Measurements from ENCODE around the gene ITGA5. TPM values are rescaled to one million over a fixed set of nuclear protein-coding genes. Genes with fewer than 3 reads are reported as not detected.
A peak's percentile ranks its signal among the peaks of the same experiment; 100 is the strongest.

Gene ITGA5
- polyA plus RNA-seq, 4 donors = 39.9 to 44.2 (median 43.7) TPM

DNA sequence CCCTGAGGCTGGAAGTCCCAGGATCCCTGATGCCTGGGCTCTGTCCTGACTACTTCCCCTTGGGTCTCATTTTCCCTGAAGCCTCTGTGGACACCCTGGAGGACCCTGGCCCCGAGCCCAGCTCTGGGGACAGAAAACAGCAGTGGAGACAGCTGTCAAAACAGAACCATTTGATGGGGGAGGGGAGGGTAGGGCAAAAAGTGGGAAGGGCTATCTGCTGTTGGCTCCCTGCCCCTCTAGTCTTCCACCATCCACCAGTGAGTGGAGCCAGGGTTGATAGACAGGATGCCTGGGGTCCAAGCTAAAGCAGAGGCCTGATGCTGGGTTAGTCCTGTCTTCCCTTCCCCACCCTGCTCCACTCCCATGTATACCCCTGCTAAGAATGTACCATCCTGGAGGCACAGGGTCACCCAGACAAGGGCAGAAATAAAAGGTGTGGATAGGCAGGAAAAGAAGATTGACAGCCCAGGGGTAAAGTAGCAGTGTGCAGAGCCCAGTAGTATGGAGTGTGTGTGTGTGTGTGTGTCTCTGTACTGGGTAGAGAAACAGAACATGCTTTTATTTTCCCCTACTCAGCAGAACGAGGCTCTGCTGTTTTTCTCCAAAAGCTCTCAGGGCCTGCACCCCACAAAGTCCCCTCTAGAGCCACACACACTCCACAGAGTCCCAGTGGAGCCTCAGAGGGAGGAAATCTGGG, 44.4 kb downstream of the ITGA5 start:
- no peak for DNase-seq (ENCODE audit: low read depth in 4 of 4, low spot score in 2 of 4)

DNA sequence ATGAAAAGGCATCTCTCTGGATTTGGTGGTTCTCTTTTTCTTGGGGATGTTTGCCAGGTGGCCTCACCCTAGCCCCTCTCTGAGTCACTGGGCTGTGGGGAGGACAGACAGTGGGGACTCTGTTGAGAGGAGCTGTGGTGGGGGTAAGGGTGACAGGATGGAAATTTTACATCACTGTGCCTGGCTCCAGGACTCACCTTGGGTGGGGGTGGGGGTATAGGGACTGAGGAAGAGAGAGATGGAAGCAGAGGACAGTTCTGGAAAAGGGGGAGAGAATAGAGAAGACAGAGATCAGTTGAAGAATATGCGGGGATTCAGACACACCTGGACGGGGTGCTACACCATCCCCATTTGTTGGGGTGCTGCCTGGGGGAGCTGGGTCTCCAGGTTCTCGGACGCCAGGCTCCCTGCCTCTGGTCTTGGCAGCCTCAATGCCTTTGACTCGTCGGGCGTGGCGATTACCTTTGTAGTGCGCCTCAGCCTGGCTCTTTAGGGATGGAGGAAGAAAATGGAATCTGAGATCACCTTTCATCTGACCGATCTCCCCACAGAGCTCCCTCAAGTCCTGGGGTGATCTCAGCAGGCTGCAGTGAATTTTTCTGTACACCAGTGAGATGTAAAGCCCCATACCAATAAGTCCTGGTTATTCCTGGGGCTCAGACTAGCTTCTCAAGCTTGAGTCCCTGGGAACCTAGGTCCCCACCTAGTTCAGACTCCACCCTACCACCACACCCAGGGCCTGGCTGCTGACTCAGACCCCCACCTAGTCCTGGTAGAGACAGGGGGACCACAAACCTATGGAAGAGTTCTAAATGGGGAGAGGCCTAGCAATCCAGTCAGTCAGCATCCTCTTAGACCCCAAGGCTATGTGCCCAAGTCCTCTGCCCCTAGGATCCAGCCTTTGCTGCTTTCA, 45.2 kb downstream of the ITGA5 start:
- DNase-seq (ENCODE audit: low read depth in 4 of 4, low spot score in 2 of 4) = no peak

DNA sequence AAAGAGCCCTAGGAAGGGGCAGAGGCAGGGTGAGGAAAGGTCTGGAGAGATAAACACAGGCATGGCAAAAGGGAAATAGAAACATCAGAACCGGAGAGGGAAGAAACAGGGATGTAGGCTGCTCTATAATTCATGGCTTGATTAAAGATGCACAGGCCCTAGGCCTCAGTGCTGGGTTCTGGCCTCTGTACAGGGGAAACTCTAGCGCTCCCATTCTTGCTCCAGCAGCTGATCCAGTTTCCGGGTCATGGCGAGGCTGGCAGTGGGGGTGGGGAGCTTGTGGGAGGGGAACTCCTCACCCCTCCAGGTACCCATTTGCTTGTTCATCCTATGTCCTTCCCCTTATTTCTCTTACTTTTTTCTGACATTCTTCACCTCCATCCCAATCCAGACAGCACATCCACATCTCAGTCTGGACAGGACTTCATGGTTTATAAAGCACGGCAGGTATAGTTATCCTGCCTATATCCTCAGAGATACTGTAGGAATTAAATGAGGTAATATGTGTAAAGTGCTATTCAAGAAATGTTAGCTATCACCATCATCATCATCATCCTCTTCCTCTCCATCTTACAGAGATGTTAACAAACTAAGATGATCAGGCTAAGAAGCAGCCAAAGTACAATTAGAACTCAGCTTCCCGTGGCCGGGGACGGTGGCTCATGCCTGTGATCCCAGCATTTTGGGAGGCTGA, 46.8 kb downstream of the ITGA5 start:
- no peak for DNase-seq (ENCODE audit: low read depth in 4 of 4, low spot score in 2 of 4)

DNA sequence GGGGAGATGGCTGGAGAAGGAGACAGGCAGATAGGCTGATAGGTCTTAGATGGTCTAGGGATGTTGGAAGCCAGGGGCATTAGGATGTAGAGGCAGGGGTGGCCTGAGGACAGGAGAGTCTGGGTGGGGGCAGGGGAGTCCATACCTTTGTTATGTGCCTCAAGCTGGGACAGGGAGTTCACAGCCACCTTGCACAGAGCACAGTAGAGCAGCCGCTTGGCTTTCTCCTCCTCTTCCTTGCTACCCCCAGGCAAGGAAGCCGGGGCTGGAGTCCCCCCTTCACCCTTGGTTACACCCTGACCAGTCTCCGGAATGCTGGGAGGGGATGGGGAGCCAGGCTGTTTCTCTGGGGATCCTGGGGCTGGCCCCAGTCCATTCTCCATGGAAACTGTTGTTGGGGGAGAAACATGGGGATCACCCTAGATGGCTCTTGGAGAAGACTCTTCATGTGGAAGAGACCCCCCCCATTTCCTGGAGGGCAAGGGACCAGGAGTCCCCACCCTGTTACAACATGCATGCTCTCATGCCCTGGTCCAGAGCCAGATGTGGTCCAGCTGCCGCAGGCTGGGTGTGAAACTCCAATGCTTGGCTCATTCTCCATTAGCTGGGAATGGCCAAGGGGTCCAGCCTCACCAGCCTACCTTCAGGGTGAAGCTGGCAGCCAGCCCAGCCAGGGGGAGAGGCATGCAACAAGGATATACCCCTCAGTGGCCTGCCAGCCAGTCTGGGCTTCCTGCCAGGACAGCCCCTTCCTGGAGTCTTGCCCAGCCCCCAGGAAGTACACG, 47.5 kb downstream of the ITGA5 start:
- DNase-seq (ENCODE audit: low read depth in 4 of 4, low spot score in 2 of 4) = no peak

DNA sequence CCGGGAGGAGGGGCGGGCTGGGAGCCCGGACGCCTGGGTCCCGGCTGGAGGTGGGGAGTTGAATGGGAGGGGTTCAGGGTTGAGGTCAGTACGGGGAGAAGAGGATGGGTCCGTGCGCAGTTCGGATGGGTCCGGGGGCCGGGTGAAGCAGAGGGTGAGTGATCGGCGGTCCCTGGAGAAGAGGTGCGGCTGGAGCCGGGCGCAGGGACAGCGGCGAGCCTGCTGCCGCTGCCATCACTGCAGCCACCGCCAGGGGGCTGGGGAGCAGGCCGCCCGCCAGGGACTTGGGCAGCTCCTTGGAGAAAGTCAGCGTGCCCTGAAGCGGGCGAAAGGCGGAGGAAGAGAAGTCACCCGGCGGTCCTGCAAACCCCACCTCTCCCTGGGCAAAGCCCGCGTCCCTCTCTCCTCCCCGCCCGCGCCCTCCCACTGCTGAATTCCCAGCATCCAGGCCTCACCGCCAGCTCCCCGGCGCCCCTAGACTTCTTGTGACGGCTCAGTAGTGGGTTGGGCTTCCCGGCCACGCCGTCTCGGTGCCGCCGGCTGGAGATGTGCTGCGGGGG, 48.8 kb downstream of the ITGA5 start:
- no peak for DNase-seq (ENCODE audit: low read depth in 4 of 4, low spot score in 2 of 4)

DNA sequence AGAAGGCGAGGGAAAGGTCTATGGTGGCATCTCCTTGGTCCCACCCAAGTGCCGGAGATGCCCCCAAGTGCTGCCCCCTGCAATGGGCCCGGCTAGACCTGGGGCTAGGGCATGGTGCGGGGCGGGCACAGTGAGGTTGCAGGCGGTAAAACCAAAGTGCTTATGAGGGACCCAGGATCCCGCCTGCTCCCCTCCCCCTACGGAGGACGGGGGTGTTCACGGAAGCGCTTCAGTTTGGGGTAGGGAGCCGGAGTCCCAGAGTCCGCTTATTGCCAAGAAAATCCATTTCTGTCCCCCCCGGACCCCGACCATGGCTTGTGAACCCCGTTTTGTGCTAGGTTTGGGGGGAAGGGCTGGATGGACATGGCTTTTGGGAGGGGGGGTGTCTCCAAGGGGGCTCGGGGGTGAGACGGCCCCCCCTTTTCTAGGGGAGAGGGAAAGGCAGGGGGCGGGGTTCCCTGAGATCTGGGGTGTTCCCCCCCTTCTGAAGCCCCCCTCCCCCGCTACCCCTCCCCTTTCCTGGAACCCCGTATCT, 49.4 kb downstream of the ITGA5 start:
- DNase-seq (ENCODE audit: low read depth in 4 of 4, low spot score in 2 of 4) = no peak

DNA sequence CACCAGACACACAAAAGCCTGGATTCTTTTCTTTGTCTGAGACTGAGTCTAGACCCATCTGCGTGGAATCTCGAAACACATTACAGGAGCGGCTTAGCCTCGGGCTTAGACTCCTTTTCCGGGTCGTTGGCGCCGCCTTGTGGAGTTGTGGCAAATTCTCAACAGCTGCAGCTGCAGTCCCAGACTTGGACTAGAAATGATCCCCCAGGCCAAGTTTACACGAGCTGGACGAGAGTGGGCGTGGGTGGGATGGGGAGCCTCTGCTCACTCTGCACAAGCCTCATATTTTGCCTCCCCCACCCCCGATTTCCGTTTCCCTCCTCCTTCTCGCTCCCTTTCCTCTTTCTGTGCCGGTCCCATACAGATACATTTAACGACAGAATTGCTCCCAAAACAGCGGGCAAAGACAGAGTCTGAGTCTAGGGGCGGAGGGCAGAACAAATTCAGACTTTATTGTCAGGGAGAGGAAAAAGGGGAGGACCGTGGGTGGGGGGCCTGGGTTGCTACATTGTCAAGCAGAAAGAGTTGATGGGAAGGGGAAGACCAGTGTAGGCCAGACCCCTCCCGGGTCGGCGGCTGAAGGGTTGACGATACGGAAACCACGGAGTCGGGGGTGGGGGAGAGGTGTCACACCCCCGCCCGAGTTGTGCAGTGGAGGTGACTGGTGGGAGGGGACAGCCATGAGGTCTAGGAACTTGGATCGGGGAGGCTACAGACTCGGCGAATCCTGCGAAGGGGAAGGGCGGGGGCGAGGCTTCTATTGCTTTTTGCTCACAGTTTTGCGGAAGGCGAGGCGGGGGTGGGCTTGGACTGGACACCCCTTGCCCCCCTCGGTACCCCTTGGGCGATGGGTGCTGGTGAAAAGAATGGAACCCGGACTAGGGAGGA, 50.1 kb downstream of the ITGA5 start:
- peak in 3 of 4 donors; percentile 83 to 93 (median 88) for DNase-seq (ENCODE audit: low read depth in 4 of 4, low spot score in 2 of 4)

DNA sequence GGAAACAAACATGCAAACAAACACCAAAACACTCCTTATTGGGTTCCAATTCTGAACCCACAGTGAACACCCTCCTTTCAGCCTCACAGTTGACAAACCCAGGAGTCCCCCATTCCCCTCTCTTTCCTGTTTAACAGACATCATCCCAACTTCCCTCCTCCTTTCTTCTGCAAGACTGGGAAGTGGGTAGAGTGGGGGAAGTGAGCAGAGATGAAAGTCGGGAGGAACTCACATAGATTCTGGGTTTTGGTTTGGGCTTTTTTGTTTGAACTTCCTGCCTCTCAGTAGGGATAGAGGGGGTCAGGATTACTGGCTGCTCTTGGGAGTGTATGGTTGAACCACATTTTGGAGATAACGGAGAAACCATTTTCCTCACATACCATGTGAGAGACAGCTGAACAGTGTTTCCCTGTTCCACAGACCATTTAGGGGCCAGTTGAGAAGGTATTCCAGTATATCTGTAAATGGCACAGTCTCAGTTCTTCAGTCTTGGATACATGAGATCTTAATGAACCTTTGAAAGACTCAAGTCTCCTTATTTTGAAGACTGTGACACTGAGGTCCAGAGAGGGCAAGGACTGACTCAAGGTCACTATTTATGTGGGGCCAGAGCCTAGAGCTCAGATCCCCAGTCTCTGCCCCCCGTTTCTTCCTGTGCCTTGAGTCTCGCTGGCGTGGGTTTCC, 50.9 kb downstream of the ITGA5 start:
- DNase-seq (ENCODE audit: low read depth in 4 of 4, low spot score in 2 of 4) = no peak

DNA sequence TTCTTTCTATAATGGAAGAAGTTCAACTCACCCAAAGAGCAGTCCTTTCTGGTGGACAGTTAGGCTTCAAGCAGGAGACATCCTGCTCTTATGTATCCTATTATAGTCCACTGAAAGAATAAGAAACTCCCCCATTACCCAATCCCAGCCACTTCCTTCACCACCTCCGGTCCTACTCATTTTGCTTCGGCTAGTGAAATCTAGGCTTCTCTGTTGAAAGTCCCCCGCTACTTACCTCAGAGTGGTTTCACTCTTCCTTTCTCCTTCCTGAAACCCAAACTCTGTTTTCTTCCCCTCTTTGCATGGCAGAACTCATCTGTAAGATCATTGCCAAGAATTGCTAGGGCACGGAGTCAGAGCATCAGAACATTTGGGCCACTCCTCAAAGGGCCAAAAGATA, 54.7 kb downstream of the ITGA5 start, which contains the start of gene GPR84:
TSS of gene GPR84 (minus strand) at position 74 of the 400 bp plus-strand sequence. CDS start 635 bp downstream, outside the sequence.
- DNase-seq (ENCODE audit: low read depth in 4 of 4, low spot score in 2 of 4) = no peak

DNA sequence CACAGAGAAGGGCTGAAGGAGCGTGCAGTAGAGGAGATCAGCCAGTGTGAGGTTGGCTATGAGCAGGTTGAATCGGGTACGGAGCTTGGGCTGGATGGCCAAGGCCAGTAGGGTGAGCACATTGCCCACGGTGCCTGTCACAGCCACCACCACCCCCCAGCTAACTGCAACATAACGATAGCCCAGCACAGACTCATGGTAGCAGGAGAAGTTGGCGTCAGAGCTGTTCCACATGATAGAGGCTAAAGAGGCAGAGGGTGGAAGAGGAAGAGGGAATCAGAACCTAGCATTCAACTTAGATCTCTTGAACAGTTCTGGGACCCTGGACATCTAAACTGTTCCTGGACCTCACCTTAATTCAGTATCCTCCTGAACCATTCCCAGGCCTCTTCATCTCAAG, 55.4 kb downstream of the ITGA5 start:
- no peak for DNase-seq (ENCODE audit: low read depth in 4 of 4, low spot score in 2 of 4)

DNA sequence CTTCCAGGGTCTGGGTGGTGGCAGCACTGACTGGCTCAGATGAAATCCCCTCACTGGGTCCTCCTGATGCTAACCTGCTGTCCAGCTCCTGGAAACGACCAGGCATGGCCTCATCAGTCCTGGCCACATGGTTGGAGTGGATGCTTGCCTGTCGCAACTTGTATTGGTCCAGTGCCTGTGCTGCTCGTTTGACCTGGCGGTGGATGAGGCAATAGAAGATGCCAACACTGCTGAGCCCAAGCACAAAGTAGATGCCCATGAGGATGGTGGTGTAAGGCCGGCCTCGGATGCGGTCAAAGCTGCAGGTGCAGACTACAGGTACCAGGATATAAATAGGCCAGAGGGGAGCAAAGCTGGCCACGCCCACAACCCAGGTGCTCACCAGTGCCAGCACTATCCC, 56.0 kb downstream of the ITGA5 start:
- DNase-seq (ENCODE audit: low read depth in 4 of 4, low spot score in 2 of 4) = no peak

DNA sequence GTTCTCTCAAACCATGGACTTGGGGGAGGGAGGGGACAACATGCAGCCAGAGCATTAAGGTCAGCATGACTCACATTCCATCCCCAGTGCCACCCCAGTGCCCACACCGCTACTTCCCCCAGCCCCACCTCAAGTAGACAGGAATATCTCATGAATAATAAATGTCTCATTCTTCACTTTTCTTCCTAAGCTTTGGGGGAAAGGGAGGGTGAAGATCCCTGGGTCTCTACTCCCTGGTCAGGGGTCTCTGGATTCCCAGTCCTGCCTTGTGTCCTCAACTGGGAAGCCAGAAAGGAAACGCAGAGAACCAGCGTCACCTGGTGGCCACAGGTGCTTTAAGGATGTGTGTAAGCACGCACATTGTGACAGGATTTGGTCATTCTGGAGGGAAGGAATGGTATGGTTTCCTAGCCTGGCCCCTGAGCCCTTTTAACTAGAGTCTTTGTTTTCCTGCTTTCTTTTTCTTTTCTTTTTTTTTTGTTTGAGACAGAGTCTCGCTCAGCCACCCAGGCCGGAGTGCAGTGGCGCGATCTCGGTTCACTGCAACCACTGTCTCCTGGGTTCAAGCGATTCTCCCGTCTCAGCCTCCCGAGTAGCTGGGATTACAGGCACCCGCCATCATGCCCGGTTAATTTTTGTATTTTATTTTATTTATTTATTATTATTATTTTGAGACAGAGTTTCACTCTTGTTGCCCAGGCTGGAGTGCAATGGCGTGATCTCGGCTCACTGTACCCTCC, 58.2 kb downstream of the ITGA5 start:
- DNase-seq (ENCODE audit: low read depth in 4 of 4, low spot score in 2 of 4) = peak in 1 of 4 donors; percentile 90

DNA sequence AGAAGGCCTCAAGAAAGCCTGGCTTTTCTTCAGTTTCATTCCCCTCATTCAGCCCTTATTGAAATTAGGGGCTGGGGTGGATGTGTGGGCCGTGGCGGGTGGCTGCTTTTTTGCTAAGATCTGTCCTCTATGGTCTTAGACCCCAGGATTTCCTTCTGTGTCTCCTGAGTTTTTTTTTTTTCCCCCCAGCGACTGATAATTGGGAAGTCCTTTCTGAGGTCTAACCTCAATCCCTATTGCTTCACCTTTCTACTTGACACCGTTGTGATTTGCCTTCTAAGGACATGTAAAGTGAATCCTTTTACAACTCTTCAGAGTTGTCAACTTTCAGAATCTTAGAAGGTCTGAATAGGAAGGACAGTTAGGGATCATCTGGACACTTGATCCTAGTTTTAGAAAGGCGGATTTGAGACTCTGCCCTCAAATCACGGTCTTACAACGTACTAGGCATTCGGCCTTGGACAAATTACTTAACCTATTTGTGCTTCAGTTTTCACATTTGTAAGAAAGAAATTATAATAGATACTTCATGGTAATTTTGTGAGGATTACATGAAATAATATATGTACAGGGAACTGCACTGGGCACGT, 59.2 kb downstream of the ITGA5 start:
- no peak for DNase-seq (ENCODE audit: low read depth in 4 of 4, low spot score in 2 of 4)

DNA sequence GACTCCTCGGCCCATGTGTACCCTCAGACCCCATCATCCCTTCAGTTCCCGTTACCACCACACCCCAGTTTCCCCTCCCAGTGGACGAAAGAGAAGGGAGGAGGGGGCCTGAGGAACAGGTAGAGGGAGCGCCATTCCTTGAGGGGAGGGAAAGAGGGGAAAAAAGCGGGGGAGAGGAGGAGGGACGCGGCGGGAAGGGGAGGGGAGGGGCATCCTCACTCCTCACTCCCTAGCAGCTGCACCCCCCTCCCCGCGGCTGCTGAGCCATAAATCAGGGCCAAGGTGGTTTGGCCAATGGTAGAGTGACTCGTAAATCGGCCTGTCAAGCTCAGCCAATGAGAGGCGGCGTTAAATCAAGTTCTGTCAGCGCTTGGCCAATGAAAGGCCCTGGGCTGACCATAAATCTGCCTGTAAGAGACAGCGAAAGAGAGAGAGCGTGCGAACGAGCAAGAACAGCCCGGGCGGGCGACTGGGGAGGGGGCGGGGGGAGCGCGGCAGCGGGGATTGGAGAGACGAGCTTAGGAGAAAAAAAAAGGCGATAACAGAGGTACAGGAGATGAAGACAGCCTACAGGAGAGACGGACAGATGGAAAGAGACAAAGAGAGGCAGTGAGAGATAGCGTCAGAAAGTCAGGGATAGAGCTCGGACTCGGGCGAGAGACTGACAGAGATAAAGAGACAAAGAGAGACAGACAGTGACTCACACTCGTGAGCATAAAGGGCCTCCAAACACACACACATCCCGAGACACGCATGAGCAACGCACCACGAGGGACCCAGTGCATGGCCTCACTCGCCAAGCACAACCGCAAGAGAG, 59.9 kb downstream of the ITGA5 start:
- peak; percentile 99 for DNase-seq (ENCODE audit: low read depth in 4 of 4, low spot score in 2 of 4)

DNA sequence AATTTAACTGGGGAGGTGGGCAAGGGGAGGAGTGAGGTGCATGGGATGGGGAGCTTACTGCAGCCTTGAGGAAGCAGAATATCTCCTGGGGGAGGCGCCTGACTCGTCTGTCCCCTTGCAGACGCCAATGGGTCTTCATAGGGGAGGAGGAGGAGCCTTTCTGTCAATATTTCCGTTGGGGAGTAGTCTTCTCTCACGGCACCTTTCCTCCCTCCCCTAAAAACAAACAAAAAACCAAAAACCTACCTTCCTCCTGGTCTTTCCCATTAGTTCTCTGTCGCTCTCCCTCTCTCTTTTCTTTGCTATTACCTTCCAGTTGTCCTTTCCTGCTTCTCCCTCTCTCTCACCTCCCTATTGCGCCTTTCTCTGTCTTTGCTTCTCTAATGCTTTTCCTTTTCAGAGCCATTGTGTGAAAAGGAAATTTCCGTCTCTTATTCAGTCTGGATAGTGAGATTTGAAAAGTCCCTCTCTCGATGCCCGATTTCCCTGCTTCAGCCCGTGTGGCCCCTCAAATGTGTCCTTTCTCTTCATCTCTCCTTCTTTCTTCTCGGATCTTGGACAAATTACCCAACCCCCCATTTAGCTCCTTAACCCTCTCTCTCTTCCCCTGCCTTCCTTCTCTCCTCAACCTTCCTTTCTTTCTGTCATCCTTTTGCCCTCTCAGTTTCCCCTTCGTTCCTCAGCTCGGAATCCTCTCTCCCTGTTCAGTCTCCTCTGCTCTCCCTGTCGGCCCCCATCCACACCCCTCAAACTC, 60.7 kb downstream of the ITGA5 start:
- DNase-seq (ENCODE audit: low read depth in 4 of 4, low spot score in 2 of 4) = no peak
